Duodenal mucosa (tissue), 2 donors: ENCODE data around the gene ZSCAN12.

ENCODE experiments used
- H3K27ac ChIP-seq: one replicate; pipeline ENCODE4 v1.7.0; 2013; ENCODE audit warnings: low read depth, low read length
- H3K27me3 ChIP-seq, 2 donors: one replicate each; pipeline ENCODE4 v1.7.0; 2013; ENCODE audit warnings: low read length in 2 of 2, control low read depth in 1 of 2; ENCODE audit not compliant: insufficient read depth in 2 of 2, control insufficient read depth in 1 of 2
- H3K36me3 ChIP-seq, 2 donors: one replicate each; pipeline ENCODE4 v1.7.0; 2013; ENCODE audit warnings: low read length in 2 of 2, control low read depth in 1 of 2; ENCODE audit not compliant: insufficient read depth in 2 of 2, control insufficient read depth in 1 of 2
- H3K4me1 ChIP-seq, 2 donors: one replicate each; pipeline ENCODE4 v1.7.0; 2013; ENCODE audit warnings: low read length in 2 of 2, control low read depth in 1 of 2; ENCODE audit not compliant: insufficient read depth in 2 of 2, control insufficient read depth in 1 of 2
- H3K4me3 ChIP-seq, 2 donors: one replicate each; pipeline ENCODE4 v1.7.0; 2013; ENCODE audit warnings: low read length in 2 of 2, low read depth in 1 of 2
- H3K9ac ChIP-seq, 2 donors: one replicate each; pipeline ENCODE4 v1.7.0; 2013; ENCODE audit warnings: low read length in 2 of 2, low read depth in 1 of 2
- H3K9me3 ChIP-seq, 2 donors: one replicate each; pipeline ENCODE4 v1.7.0; 2013; ENCODE audit warnings: low read length in 2 of 2, control low read depth in 1 of 2; ENCODE audit not compliant: control insufficient read depth in 1 of 2

Gene ZSCAN12

GRCh38 chr6:28333599-28334018, 65.9 kb downstream of the ZSCAN12 start:
- Histone ChIP-seq H3K36me3 (peaks cover 0 to 7% of the 10 kb centered on the region in 2 donors), H3K27me3 (no peaks in the 10 kb centered on the region), H3K27ac (no peak overlapping the region), H3K9ac (no peak overlapping the region), H3K4me3 (no peak overlapping the region), H3K4me1 (peaks cover 7 to 9% of the 10 kb centered on the region in 2 donors), H3K9me3 (peaks cover 2 to 6% of the 10 kb centered on the region in 2 donors)

- Histone ChIP-seq H3K9ac (no peak overlapping the region), H3K27ac (no peak overlapping the region), H3K4me1 (peaks cover 7 to 9% of the 10 kb centered on the region in 2 donors), H3K36me3 (peaks cover 0 to 7% of the 10 kb centered on the region in 2 donors), H3K9me3 (peaks cover 2 to 6% of the 10 kb centered on the region in 2 donors), H3K4me3 (no peak overlapping the region), H3K27me3 (no peaks in the 10 kb centered on the region)
Observed at GRCh38 chr6:28333047-28333446, 66.5 kb downstream of the ZSCAN12 start.

DNA sequence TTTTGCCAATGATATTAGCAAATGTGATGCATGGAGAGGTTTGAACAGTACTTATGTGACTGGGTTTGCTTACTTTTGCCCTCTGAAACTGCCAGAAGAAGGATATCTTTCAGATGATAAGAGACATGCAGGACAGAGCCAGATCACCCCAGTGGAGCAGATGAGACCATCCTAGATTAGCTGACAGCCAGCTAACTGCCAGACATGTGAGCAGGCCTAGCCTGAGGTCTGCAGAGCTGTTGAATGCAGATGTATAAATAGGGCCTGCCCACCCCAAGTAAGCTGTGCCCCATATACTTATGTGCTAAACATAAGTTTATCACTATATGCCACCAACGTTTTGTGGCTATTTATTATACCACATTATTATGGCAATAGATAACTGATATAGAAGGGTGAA, 69.5 kb downstream of the ZSCAN12 start:
- Histone ChIP-seq H3K9me3 (peaks cover 20 to 32% of the 10 kb centered on the region in 2 donors), H3K4me1 (no peaks in the 10 kb centered on the region), H3K4me3 (no peak overlapping the region), H3K27me3 (no peaks in the 10 kb centered on the region), H3K27ac (no peak overlapping the region), H3K36me3 (peaks cover 17 to 31% of the 10 kb centered on the region in 2 donors), H3K9ac (no peak overlapping the region)
